Measurements from ENCODE around the gene SYNPO2.

DNA sequence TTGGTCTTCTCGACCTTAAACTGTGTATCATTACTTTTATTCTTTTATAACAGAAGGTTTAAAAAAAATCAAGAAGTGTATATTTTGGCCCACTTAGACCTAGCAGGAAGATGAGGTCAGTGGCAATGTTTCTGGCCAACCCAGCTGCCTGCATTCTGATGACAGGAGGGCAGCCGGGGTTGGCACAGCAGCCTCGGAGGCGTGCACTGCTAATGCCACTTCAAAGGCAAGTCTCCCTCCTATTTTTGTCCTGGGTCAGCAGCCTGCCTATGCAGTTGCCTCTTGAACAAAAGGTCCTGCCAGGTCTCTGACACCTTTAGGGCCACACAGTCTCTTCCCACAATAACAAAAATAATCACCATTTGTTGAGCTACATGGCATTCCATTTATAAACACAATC, 157.6 kb downstream of the SYNPO2 start:
- no peak for TF ChIP-seq GATA2 (IDR thresholded peaks at IDR 0.05; ENCODE audit: low read depth, low read length)
- no peak for TF ChIP-seq GATA3 (IDR thresholded peaks at IDR 0.05; ENCODE audit: low read depth, low read length)

Data from SH-SY5Y (cell line).